CD4-positive, alpha-beta T cell treated with Interleukin-6 at 100 ng/mL for 8 hours (primary cell): Measurements from ENCODE around the gene TTC33.
"Not testable (repeated sequence)": the region's sequence is repeated elsewhere in the genome, so short reads cannot be mapped to it uniquely, and the experiment has no call there.

ENCODE experiments used
- DNase-seq: peaks from one replicate; pipeline ENCODE4 v3.0.0-alpha.2; 2020; ENCODE audit warnings: mixed read lengths, low spot score

TTC33 gene

GRCh38 chr5:40614923-40615585 lies 140.7 kb downstream of the TTC33 start:
- no peak for DNase-seq

GRCh38 chr5:40614466-40614865 lies 141.3 kb downstream of the TTC33 start:
- DNase-seq: no peak

GRCh38 chr5:40607202-40607601 lies 148.6 kb downstream of the TTC33 start:
- DNase-seq: no peak

GRCh38 chr5:40606077-40606765 lies 149.5 kb downstream of the TTC33 start:
- DNase-seq: no peak

- peak; percentile 43 for DNase-seq
Measured at GRCh38 chr5:40605295-40605958, 150.3 kb downstream of the TTC33 start.

GRCh38 chr5:40603378-40603777 lies 152.4 kb downstream of the TTC33 start:
- no peak for DNase-seq

GRCh38 chr5:40601198-40601868 lies 154.4 kb downstream of the TTC33 start:
- DNase-seq: no peak

GRCh38 chr5:40600383-40600782 lies 155.4 kb downstream of the TTC33 start:
- no peak for DNase-seq

GRCh38 chr5:40599676-40600075 lies 156.1 kb downstream of the TTC33 start:
- DNase-seq: no peak

- no peak for DNase-seq
Measured at GRCh38 chr5:40594811-40595210, 160.9 kb downstream of the TTC33 start.

GRCh38 chr5:40591727-40592396 lies 163.9 kb downstream of the TTC33 start:
- DNase-seq: not testable (repeated sequence)

- DNase-seq: no peak
Measured at GRCh38 chr5:40587376-40587775, 168.4 kb downstream of the TTC33 start.

- no peak for DNase-seq
Measured at GRCh38 chr5:40585537-40586267, 170.1 kb downstream of the TTC33 start.

- DNase-seq: no peak
Measured at GRCh38 chr5:40584054-40584453, 171.7 kb downstream of the TTC33 start.

GRCh38 chr5:40578501-40579451 lies 177.0 kb downstream of the TTC33 start:
- no peak for DNase-seq

- no peak for DNase-seq
Measured at GRCh38 chr5:40577718-40578117, 178.0 kb downstream of the TTC33 start.

GRCh38 chr5:40575921-40576320 lies 179.8 kb downstream of the TTC33 start:
- no peak for DNase-seq

- DNase-seq: no peak
Measured at GRCh38 chr5:40575411-40575810, 180.3 kb downstream of the TTC33 start.

- DNase-seq: no peak
Measured at GRCh38 chr5:40572937-40573336, 182.8 kb downstream of the TTC33 start.

- DNase-seq: no peak
Measured at GRCh38 chr5:40572391-40572790, 183.4 kb downstream of the TTC33 start.
